Measurements from ENCODE around the gene CHDH.

Gene CHDH

GRCh38 chr3:53788038-53788437, 58.2 kb downstream of the CHDH start:
- Histone ChIP-seq H2AFZ (ENCODE audit: low read depth, low read length) (no peak overlapping the region), H3K79me2 (ENCODE audit: insufficient read depth, low read length) (no peaks in the 10 kb centered on the region), H4K20me1 (ENCODE audit: insufficient read depth, low read length) (no peaks in the 10 kb centered on the region), H3K27me3 (ENCODE audit: insufficient read depth, low read length, poor library complexity) (peaks cover 3% of the 10 kb centered on the region), H3K9me3 (ENCODE audit: insufficient read depth, low read length, severe bottlenecking) (no peaks in the 10 kb centered on the region), H3K9ac (ENCODE audit: low read depth, low read length) (no peak overlapping the region), H3K36me3 (ENCODE audit: insufficient read depth, low read length) (no peaks in the 10 kb centered on the region), H3K4me3 (ENCODE audit: low read depth in 1 of 2, low read length in 2 of 2) (no peak overlapping the region), H3K4me2 (ENCODE audit: insufficient read depth, low read length) (no peak overlapping the region), H3K27ac (ENCODE audit: low read length) (no peak overlapping the region), H3K4me1 (ENCODE audit: insufficient read depth, low read length) (no peaks in the 10 kb centered on the region)
- ATAC-seq (ENCODE audit: insufficient read depth, low read depth) (no peak), DNase-seq (no peak)
- no peak for TF ChIP-seq EZH2 (IDR thresholded peaks at IDR 0.05; ENCODE audit: borderline replicate concordance, low read depth, low read length, severe bottlenecking)
- no peak for TF ChIP-seq CTCF (IDR thresholded peaks at IDR 0.05; ENCODE audit: borderline replicate concordance, extremely low read depth, low read length, poor library complexity, severe bottlenecking)

- Histone ChIP-seq H3K27ac (ENCODE audit: low read length) (no peak overlapping the region), H4K20me1 (ENCODE audit: insufficient read depth, low read length) (no peaks in the 10 kb centered on the region), H3K27me3 (ENCODE audit: insufficient read depth, low read length, poor library complexity) (peaks cover 3% of the 10 kb centered on the region), H3K36me3 (ENCODE audit: insufficient read depth, low read length) (no peaks in the 10 kb centered on the region), H3K79me2 (ENCODE audit: insufficient read depth, low read length) (no peaks in the 10 kb centered on the region), H3K4me2 (ENCODE audit: insufficient read depth, low read length) (no peak overlapping the region), H3K4me3 (ENCODE audit: low read depth in 1 of 2, low read length in 2 of 2) (no peak overlapping the region), H3K4me1 (ENCODE audit: insufficient read depth, low read length) (no peaks in the 10 kb centered on the region), H3K9ac (ENCODE audit: low read depth, low read length) (no peak overlapping the region), H3K9me3 (ENCODE audit: insufficient read depth, low read length, severe bottlenecking) (no peaks in the 10 kb centered on the region), H2AFZ (ENCODE audit: low read depth, low read length) (no peak overlapping the region)
- TF ChIP-seq EZH2 (IDR thresholded peaks at IDR 0.05; ENCODE audit: borderline replicate concordance, low read depth, low read length, severe bottlenecking), result no peak
- TF ChIP-seq CTCF (IDR thresholded peaks at IDR 0.05; ENCODE audit: borderline replicate concordance, extremely low read depth, low read length, poor library complexity, severe bottlenecking), result no peak
- DNase-seq (no peak), ATAC-seq (ENCODE audit: insufficient read depth, low read depth) (no peak)
Measured at GRCh38 chr3:53787016-53787415, 59.2 kb downstream of the CHDH start.

GRCh38 chr3:53780806-53781205, 65.4 kb downstream of the CHDH start:
- Histone ChIP-seq H3K4me3 (ENCODE audit: low read depth in 1 of 2, low read length in 2 of 2) (no peak overlapping the region), H3K36me3 (ENCODE audit: insufficient read depth, low read length) (no peaks in the 10 kb centered on the region), H3K79me2 (ENCODE audit: insufficient read depth, low read length) (no peaks in the 10 kb centered on the region), H4K20me1 (ENCODE audit: insufficient read depth, low read length) (no peaks in the 10 kb centered on the region), H2AFZ (ENCODE audit: low read depth, low read length) (no peak overlapping the region), H3K4me2 (ENCODE audit: insufficient read depth, low read length) (no peak overlapping the region), H3K4me1 (ENCODE audit: insufficient read depth, low read length) (no peaks in the 10 kb centered on the region), H3K9me3 (ENCODE audit: insufficient read depth, low read length, severe bottlenecking) (no peaks in the 10 kb centered on the region), H3K27ac (ENCODE audit: low read length) (no peak overlapping the region), H3K27me3 (ENCODE audit: insufficient read depth, low read length, poor library complexity) (peaks cover 3% of the 10 kb centered on the region), H3K9ac (ENCODE audit: low read depth, low read length) (no peak overlapping the region)
- ATAC-seq (ENCODE audit: insufficient read depth, low read depth) (no peak), DNase-seq (no peak)
- TF ChIP-seq CTCF (IDR thresholded peaks at IDR 0.05; ENCODE audit: borderline replicate concordance, extremely low read depth, low read length, poor library complexity, severe bottlenecking) (no peak), EZH2 (IDR thresholded peaks at IDR 0.05; ENCODE audit: borderline replicate concordance, low read depth, low read length, severe bottlenecking) (no peak)

GRCh38 chr3:53780171-53780570, 66.0 kb downstream of the CHDH start:
- no peak for TF ChIP-seq CTCF (IDR thresholded peaks at IDR 0.05; ENCODE audit: borderline replicate concordance, extremely low read depth, low read length, poor library complexity, severe bottlenecking)
- no peak for TF ChIP-seq EZH2 (IDR thresholded peaks at IDR 0.05; ENCODE audit: borderline replicate concordance, low read depth, low read length, severe bottlenecking)
- Histone ChIP-seq H3K4me1 (ENCODE audit: insufficient read depth, low read length) (no peaks in the 10 kb centered on the region), H3K4me3 (ENCODE audit: low read depth in 1 of 2, low read length in 2 of 2) (no peak overlapping the region), H3K4me2 (ENCODE audit: insufficient read depth, low read length) (no peak overlapping the region), H4K20me1 (ENCODE audit: insufficient read depth, low read length) (no peaks in the 10 kb centered on the region), H3K79me2 (ENCODE audit: insufficient read depth, low read length) (no peaks in the 10 kb centered on the region), H3K9me3 (ENCODE audit: insufficient read depth, low read length, severe bottlenecking) (no peaks in the 10 kb centered on the region), H3K27ac (ENCODE audit: low read length) (no peak overlapping the region), H3K36me3 (ENCODE audit: insufficient read depth, low read length) (no peaks in the 10 kb centered on the region), H2AFZ (ENCODE audit: low read depth, low read length) (no peak overlapping the region), H3K9ac (ENCODE audit: low read depth, low read length) (no peak overlapping the region), H3K27me3 (ENCODE audit: insufficient read depth, low read length, poor library complexity) (peaks cover 3% of the 10 kb centered on the region)
- DNase-seq (no peak), ATAC-seq (ENCODE audit: insufficient read depth, low read depth) (no peak)
